ENCODE data around the gene SPHK2.

- TF ChIP-seq, protein P1, sequence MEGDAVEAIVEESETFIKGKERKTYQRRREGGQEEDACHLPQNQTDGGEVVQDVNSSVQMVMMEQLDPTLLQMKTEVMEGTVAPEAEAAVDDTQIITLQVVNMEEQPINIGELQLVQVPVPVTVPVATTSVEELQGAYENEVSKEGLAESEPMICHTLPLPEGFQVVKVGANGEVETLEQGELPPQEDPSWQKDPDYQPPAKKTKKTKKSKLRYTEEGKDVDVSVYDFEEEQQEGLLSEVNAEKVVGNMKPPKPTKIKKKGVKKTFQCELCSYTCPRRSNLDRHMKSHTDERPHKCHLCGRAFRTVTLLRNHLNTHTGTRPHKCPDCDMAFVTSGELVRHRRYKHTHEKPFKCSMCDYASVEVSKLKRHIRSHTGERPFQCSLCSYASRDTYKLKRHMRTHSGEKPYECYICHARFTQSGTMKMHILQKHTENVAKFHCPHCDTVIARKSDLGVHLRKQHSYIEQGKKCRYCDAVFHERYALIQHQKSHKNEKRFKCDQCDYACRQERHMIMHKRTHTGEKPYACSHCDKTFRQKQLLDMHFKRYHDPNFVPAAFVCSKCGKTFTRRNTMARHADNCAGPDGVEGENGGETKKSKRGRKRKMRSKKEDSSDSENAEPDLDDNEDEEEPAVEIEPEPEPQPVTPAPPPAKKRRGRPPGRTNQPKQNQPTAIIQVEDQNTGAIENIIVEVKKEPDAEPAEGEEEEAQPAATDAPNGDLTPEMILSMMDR (IDR thresholded peaks at IDR 0.05) = no peak
- TF ChIP-seq POLR2AphosphoS5 (IDR thresholded peaks at IDR 0.05) (no peak), EP300 (IDR thresholded peaks at IDR 0.05) (no peak)
Measured at GRCh38 chr19:48634036-48634342, 14.7 kb downstream of the SPHK2 start.

All from gastroesophageal sphincter (tissue), 3 donors.